Measurements from ENCODE around the gene RAB11FIP2.

RAB11FIP2 gene

GRCh38 chr10:117987244-117987909 lies 59.4 kb downstream of the RAB11FIP2 start:
- no peak for DNase-seq (ENCODE audit: low read depth in 2 of 2)

- DNase-seq (ENCODE audit: low read depth in 2 of 2), result no peak
Measured at GRCh38 chr10:117983961-117984360, 62.8 kb downstream of the RAB11FIP2 start.

GRCh38 chr10:117980755-117981702 lies 65.7 kb downstream of the RAB11FIP2 start:
- DNase-seq (ENCODE audit: low read depth in 2 of 2), result no peak

GRCh38 chr10:117980216-117980615 lies 66.5 kb downstream of the RAB11FIP2 start:
- no peak for DNase-seq (ENCODE audit: low read depth in 2 of 2)

GRCh38 chr10:117972168-117972837 lies 74.4 kb downstream of the RAB11FIP2 start:
- DNase-seq (ENCODE audit: low read depth in 2 of 2), result no peak

GRCh38 chr10:117970962-117971361 lies 75.8 kb downstream of the RAB11FIP2 start:
- DNase-seq (ENCODE audit: low read depth in 2 of 2), result no peak

GRCh38 chr10:117969592-117969991 lies 77.1 kb downstream of the RAB11FIP2 start:
- no peak for DNase-seq (ENCODE audit: low read depth in 2 of 2)

- DNase-seq (ENCODE audit: low read depth in 2 of 2), result no peak
Measured at GRCh38 chr10:117968354-117969182, 78.2 kb downstream of the RAB11FIP2 start.

- no peak for DNase-seq (ENCODE audit: low read depth in 2 of 2)
Measured at GRCh38 chr10:117967149-117967650, 79.5 kb downstream of the RAB11FIP2 start.

GRCh38 chr10:117965984-117966383 lies 80.8 kb downstream of the RAB11FIP2 start:
- no peak for DNase-seq (ENCODE audit: low read depth in 2 of 2)

GRCh38 chr10:117964536-117964935 lies 82.2 kb downstream of the RAB11FIP2 start:
- DNase-seq (ENCODE audit: low read depth in 2 of 2), result no peak

GRCh38 chr10:117960345-117960935 lies 86.3 kb downstream of the RAB11FIP2 start:
- DNase-seq (ENCODE audit: low read depth in 2 of 2), result no peak

- DNase-seq (ENCODE audit: low read depth in 2 of 2), result no peak
Measured at GRCh38 chr10:117956972-117957371, 89.8 kb downstream of the RAB11FIP2 start.

- DNase-seq (ENCODE audit: low read depth in 2 of 2), result no peak
Measured at GRCh38 chr10:117955176-117955575, 91.6 kb downstream of the RAB11FIP2 start.

Data from stimulated activated CD4-positive, alpha-beta T cell treated with anti-CD3 and anti-CD28 coated beads, Interleukin-4, amount 100 ng/mL, for 48 hours (primary cell).